ENCODE measurements around the gene STEAP4. TPM values are rescaled to one million over a fixed set of nuclear protein-coding genes. Genes with fewer than 3 reads are reported as not detected.

The STEAP4 gene
- total and polyA plus RNA-seq, 9 of the 15 experiments (the other 6 are each of a cell fraction or from before 2014, with no cell fraction given) = 0.07 TPM; not detected in 8

DNA sequence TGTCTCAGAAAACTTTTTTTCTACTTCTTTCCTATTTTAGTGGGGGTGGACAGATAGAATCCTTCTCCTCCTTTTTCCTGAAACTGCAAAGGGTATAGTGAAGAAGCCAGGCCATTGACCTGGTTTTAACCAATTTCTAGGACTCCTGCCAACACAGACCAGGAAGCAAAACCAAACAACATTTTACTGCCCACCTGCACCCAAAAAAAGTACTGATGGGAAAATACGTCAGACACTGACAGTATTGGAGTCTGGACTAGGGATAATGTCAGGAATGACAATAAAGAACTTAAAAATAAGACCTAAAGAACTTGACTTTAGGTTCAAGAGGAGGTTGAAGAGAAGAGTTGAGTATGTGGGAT lies 5.0 kb upstream of the STEAP4 start:
- no peaks in the 10 kb centered on the region for H3K36me3 ChIP-seq (ENCODE audit: control insufficient read depth, insufficient read depth, low read length)
- no peak overlapping the region for H3K27ac ChIP-seq (ENCODE audit: extremely low read depth, low read depth, low read length)
- ChIA-PET CTCF (ENCODE audit: low intra/inter-chr PET ratio) (no interaction called here), POLR2A (no interaction called here)
- no peak overlapping the region for H2AFZ ChIP-seq (ENCODE audit: low read depth, low read length)
- no peaks in the 10 kb centered on the region for H3K9me1 ChIP-seq (ENCODE audit: control insufficient read depth, insufficient read depth, low read length)
- BruUV-seq (replicated peaks) = no TSS peak
- DNase-seq (ENCODE audit: extremely low read depth in 1 of 4, low spot score in 3 of 4) = no peak
- H3K4me2 ChIP-seq (ENCODE audit: insufficient read depth, low read length) = no peak overlapping the region
- H4K20me1 ChIP-seq (replicated peaks; ENCODE audit: control insufficient read depth, insufficient read depth, low read length) = no peaks in the 10 kb centered on the region
- H3K79me2 ChIP-seq (ENCODE audit: control insufficient read depth, insufficient read depth, low read length) = no peaks in the 10 kb centered on the region
- H3K27me3 ChIP-seq (ENCODE audit: control insufficient read depth in 2 of 2, insufficient read depth in 2 of 2, low read length in 2 of 2) = peaks cover 2 to 10% of the 10 kb centered on the region in 2 experiments; a peak in 3 of 5 replicates
- no peaks in the 10 kb centered on the region for H3K9me3 ChIP-seq (replicated peaks; ENCODE audit: control insufficient read depth, insufficient read depth, low read depth, low read length)
- no peak for ATAC-seq
- TF ChIP-seq, protein P1, sequence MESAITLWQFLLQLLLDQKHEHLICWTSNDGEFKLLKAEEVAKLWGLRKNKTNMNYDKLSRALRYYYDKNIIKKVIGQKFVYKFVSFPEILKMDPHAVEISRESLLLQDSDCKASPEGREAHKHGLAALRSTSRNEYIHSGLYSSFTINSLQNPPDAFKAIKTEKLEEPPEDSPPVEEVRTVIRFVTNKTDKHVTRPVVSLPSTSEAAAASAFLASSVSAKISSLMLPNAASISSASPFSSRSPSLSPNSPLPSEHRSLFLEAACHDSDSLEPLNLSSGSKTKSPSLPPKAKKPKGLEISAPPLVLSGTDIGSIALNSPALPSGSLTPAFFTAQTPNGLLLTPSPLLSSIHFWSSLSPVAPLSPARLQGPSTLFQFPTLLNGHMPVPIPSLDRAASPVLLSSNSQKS (CRISPR knock-in tag; IDR thresholded peaks at IDR 0.05) = no peak
- TF ChIP-seq KLF10 (CRISPR knock-in tag; IDR thresholded peaks at IDR 0.05) (no peak), EZH2 (IDR thresholded peaks at IDR 0.05; ENCODE audit: borderline replicate concordance, low read depth, low read length) (no peak), NCOA1 (IDR thresholded peaks at IDR 0.05; ENCODE audit: low read depth) (no peak), ZNF165 (CRISPR knock-in tag; IDR thresholded peaks at IDR 0.05; ENCODE audit: borderline replicate concordance) (no peak), BRD9 (IDR thresholded peaks at IDR 0.05; ENCODE audit: low read depth, partially characterized antibody) (no peak), ZNF699 (CRISPR knock-in tag; IDR thresholded peaks at IDR 0.05; ENCODE audit: insufficient replicate concordance) (no peak), ZNF76 (CRISPR knock-in tag; IDR thresholded peaks at IDR 0.05; ENCODE audit: borderline replicate concordance) (no peak), RBM39 (optimal IDR thresholded peaks at IDR 0.05; ENCODE audit: low read depth, low read length) (no peak), TCF7 (IDR thresholded peaks at IDR 0.05; ENCODE audit: borderline replicate concordance) (no peak)
- TF ChIP-seq, protein P2, sequence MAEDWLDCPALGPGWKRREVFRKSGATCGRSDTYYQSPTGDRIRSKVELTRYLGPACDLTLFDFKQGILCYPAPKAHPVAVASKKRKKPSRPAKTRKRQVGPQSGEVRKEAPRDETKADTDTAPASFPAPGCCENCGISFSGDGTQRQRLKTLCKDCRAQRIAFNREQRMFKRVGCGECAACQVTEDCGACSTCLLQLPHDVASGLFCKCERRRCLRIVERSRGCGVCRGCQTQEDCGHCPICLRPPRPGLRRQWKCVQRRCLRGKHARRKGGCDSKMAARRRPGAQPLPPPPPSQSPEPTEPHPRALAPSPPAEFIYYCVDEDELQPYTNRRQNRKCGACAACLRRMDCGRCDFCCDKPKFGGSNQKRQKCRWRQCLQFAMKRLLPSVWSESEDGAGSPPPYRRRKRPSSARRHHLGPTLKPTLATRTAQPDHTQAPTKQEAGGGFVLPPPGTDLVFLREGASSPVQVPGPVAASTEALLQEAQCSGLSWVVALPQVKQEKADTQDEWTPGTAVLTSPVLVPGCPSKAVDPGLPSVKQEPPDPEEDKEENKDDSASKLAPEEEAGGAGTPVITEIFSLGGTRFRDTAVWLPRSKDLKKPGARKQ (CRISPR knock-in tag; IDR thresholded peaks at IDR 0.05) = no peak
- H3K9ac ChIP-seq (ENCODE audit: insufficient read depth in 1 of 2, low read depth in 2 of 2, low read length in 2 of 2) = no peak overlapping the region
- H3K4me1 ChIP-seq (replicated peaks in 1 of 2; ENCODE audit: control insufficient read depth in 2 of 2, insufficient read depth in 2 of 2, low read length in 2 of 2) = peaks cover 0 to 2% of the 10 kb centered on the region in 2 experiments; a peak in 1 of 5 replicates
- in situ Hi-C loops (cut with MboI) (no loop called here), intact Hi-C loops (cut with micrococcal nuclease) (no loop called here)
- H3K4me3 ChIP-seq = no peak overlapping the region
- FAIRE-seq = no peak
- WGBS (ENCODE audit: insufficient coverage, low coverage, missing lambda C conversion rate) = 0% methylated on average over 1 of the region's 1 CpG
